ENCODE measurements around the gene TDRD10.

- TF ChIP-seq CTCF (IDR thresholded peaks at IDR 0.05; ENCODE audit: borderline replicate concordance, extremely low read depth, low read length, poor library complexity, severe bottlenecking) (no peak), EZH2 (IDR thresholded peaks at IDR 0.05; ENCODE audit: borderline replicate concordance, low read depth, low read length, severe bottlenecking) (no peak)
These were observed 48.6 kb downstream of the TDRD10 start for GRCh38 chr1:154550657-154551056.
